Activated T-cell treated with anti-CD3 and anti-CD28 coated beads, Interleukin-2, amount 50 U/mL, for 24 hours (primary cell): Measurements from ENCODE around the gene RPL7A.
"Not testable (repeated sequence)": the region's sequence is repeated elsewhere in the genome, so short reads cannot be mapped to it uniquely, and the experiment has no call there.

Source experiments
- DNase-seq: peaks from one replicate; pipeline ENCODE4 v3.0.0-alpha.2; 2020
- H3K27ac Mint-ChIP-seq: 2 replicates; pipeline ENCODE4 v1.8.0; 2020; ENCODE audit warnings: mild to moderate bottlenecking, mixed read lengths
- H3K27me3 Mint-ChIP-seq: 2 replicates; pipeline ENCODE4 v1.8.0; 2020; ENCODE audit warnings: mixed read lengths
- H3K36me3 Mint-ChIP-seq: 2 replicates; pipeline ENCODE4 v1.8.0; 2020; ENCODE audit warnings: low read depth, mixed read lengths
- H3K4me1 Mint-ChIP-seq: 2 replicates; pipeline ENCODE4 v1.8.0; 2020; ENCODE audit warnings: low read depth, mixed read lengths
- H3K4me3 Mint-ChIP-seq: 2 replicates; pipeline ENCODE4 v1.8.0; 2020; ENCODE audit warnings: mild to moderate bottlenecking, moderate library complexity, mixed read lengths
- H3K9me3 Mint-ChIP-seq: 2 replicates; pipeline ENCODE4 v1.8.0; 2020; ENCODE audit warnings: mixed read lengths

The RPL7A gene

GRCh38 chr9:133375724-133376654, 28.0 kb downstream of the RPL7A start, which contains the start of the genes STKLD1 and SURF4:
TSS of gene STKLD1 (plus strand) at chr9:133376366. CDS start at chr9:133376474, 108 bp downstream.
TSS of gene SURF4 (minus strand) at chr9:133376060. CDS start at chr9:133375969, 91 bp downstream.
- no peaks in the 10 kb centered on the region for H3K27me3 Mint-ChIP-seq
- peak within 1 kb of the TSS; percentile 99 for H3K4me3 Mint-ChIP-seq
- H3K4me1 Mint-ChIP-seq, result peaks cover 35% of the 10 kb centered on the region
- peaks cover 41% of the 10 kb centered on the region for H3K36me3 Mint-ChIP-seq
- no peaks in the 10 kb centered on the region for H3K9me3 Mint-ChIP-seq
- H3K27ac Mint-ChIP-seq, result peak within 1 kb of the TSS; percentile 99
- peak; percentile 99 for DNase-seq

GRCh38 chr9:133377280-133377679, 29.3 kb downstream of the RPL7A start:
- not testable (repeated sequence) for H3K9me3 Mint-ChIP-seq, DNase-seq, H3K27ac Mint-ChIP-seq, H3K27me3 Mint-ChIP-seq
- H3K36me3 Mint-ChIP-seq, result peaks cover 28% of the 10 kb centered on the region
- H3K4me1 Mint-ChIP-seq, result peaks cover 22% of the 10 kb centered on the region
- H3K4me3 Mint-ChIP-seq, result peak overlapping the region; percentile 64

GRCh38 chr9:133377721-133378216, 29.8 kb downstream of the RPL7A start:
- H3K4me3 Mint-ChIP-seq, result no peak overlapping the region
- peaks cover 23% of the 10 kb centered on the region for H3K36me3 Mint-ChIP-seq
- H3K9me3 Mint-ChIP-seq, result no peaks in the 10 kb centered on the region
- H3K4me1 Mint-ChIP-seq, result peaks cover 17% of the 10 kb centered on the region
- DNase-seq, result no peak
- H3K27me3 Mint-ChIP-seq, result no peaks in the 10 kb centered on the region
- no peak overlapping the region for H3K27ac Mint-ChIP-seq

GRCh38 chr9:133378408-133378962, 30.5 kb downstream of the RPL7A start:
- H3K9me3 Mint-ChIP-seq, result no peaks in the 10 kb centered on the region
- no peak for DNase-seq
- H3K27me3 Mint-ChIP-seq, result no peaks in the 10 kb centered on the region
- H3K36me3 Mint-ChIP-seq, result peaks cover 16% of the 10 kb centered on the region
- no peak overlapping the region for H3K4me3 Mint-ChIP-seq
- H3K27ac Mint-ChIP-seq, result no peak overlapping the region
- peaks cover 10% of the 10 kb centered on the region for H3K4me1 Mint-ChIP-seq

- H3K4me1 Mint-ChIP-seq, result peaks cover 5% of the 10 kb centered on the region
- peaks cover 8% of the 10 kb centered on the region for H3K36me3 Mint-ChIP-seq
- H3K27me3 Mint-ChIP-seq, result no peaks in the 10 kb centered on the region
- no peak overlapping the region for H3K27ac Mint-ChIP-seq
- no peak overlapping the region for H3K4me3 Mint-ChIP-seq
- no peak for DNase-seq
- H3K9me3 Mint-ChIP-seq, result no peaks in the 10 kb centered on the region
These were observed 31.4 kb downstream of the RPL7A start for GRCh38 chr9:133379153-133380086.

GRCh38 chr9:133380734-133381133, 32.7 kb downstream of the RPL7A start:
- Mint-ChIP-seq H3K4me3 (no peak overlapping the region), H3K27me3 (no peaks in the 10 kb centered on the region), H3K9me3 (no peaks in the 10 kb centered on the region), H3K4me1 (peaks cover 2% of the 10 kb centered on the region), H3K36me3 (no peaks in the 10 kb centered on the region), H3K27ac (no peak overlapping the region)
- no peak for DNase-seq

GRCh38 chr9:133382507-133383141, 34.6 kb downstream of the RPL7A start:
- Mint-ChIP-seq H3K27ac (no peak overlapping the region), H3K9me3 (no peaks in the 10 kb centered on the region), H3K27me3 (no peaks in the 10 kb centered on the region), H3K4me3 (no peak overlapping the region), H3K4me1 (no peaks in the 10 kb centered on the region), H3K36me3 (no peaks in the 10 kb centered on the region)
- DNase-seq, result no peak

GRCh38 chr9:133383438-133383837, 35.4 kb downstream of the RPL7A start:
- Mint-ChIP-seq H3K27me3 (peaks cover 1% of the 10 kb centered on the region), H3K4me1 (no peaks in the 10 kb centered on the region), H3K36me3 (no peaks in the 10 kb centered on the region), H3K27ac (no peak overlapping the region), H3K9me3 (no peaks in the 10 kb centered on the region), H3K4me3 (no peak overlapping the region)
- DNase-seq, result no peak

GRCh38 chr9:133384736-133385321, 36.8 kb downstream of the RPL7A start:
- Mint-ChIP-seq H3K9me3 (no peaks in the 10 kb centered on the region), H3K27me3 (peaks cover 10% of the 10 kb centered on the region), H3K27ac (no peak overlapping the region), H3K36me3 (no peaks in the 10 kb centered on the region), H3K4me1 (no peaks in the 10 kb centered on the region), H3K4me3 (no peak overlapping the region)
- no peak for DNase-seq

- Mint-ChIP-seq H3K27me3 (peaks cover 14% of the 10 kb centered on the region), H3K9me3 (no peaks in the 10 kb centered on the region), H3K36me3 (no peaks in the 10 kb centered on the region), H3K27ac (no peak overlapping the region), H3K4me1 (no peaks in the 10 kb centered on the region), H3K4me3 (no peak overlapping the region)
- no peak for DNase-seq
These were observed 37.4 kb downstream of the RPL7A start for GRCh38 chr9:133385452-133385851.

- peaks cover 19% of the 10 kb centered on the region for H3K27me3 Mint-ChIP-seq
- H3K9me3 Mint-ChIP-seq, result no peaks in the 10 kb centered on the region
These were observed 38.3 kb downstream of the RPL7A start for GRCh38 chr9:133386338-133386737.

GRCh38 chr9:133387680-133388079, 39.7 kb downstream of the RPL7A start:
- Mint-ChIP-seq H3K4me3 (no peak overlapping the region), H3K27me3 (peaks cover 19% of the 10 kb centered on the region), H3K27ac (no peak overlapping the region), H3K4me1 (no peaks in the 10 kb centered on the region), H3K36me3 (no peaks in the 10 kb centered on the region), H3K9me3 (no peaks in the 10 kb centered on the region)
- DNase-seq, result no peak

More at GRCh38 chr9:133386338-133386737, 38.3 kb downstream of the RPL7A start:
- Mint-ChIP-seq H3K27ac (no peak overlapping the region), H3K4me1 (no peaks in the 10 kb centered on the region), H3K36me3 (no peaks in the 10 kb centered on the region), H3K4me3 (no peak overlapping the region)
- DNase-seq, result no peak

GRCh38 chr9:133389025-133389557, 41.1 kb downstream of the RPL7A start:
- peaks cover 19% of the 10 kb centered on the region for H3K27me3 Mint-ChIP-seq
- no peaks in the 10 kb centered on the region for H3K4me1 Mint-ChIP-seq
- DNase-seq, result no peak
- H3K36me3 Mint-ChIP-seq, result no peaks in the 10 kb centered on the region
- no peaks in the 10 kb centered on the region for H3K9me3 Mint-ChIP-seq
- H3K27ac Mint-ChIP-seq, result no peak overlapping the region
- H3K4me3 Mint-ChIP-seq, result no peak overlapping the region
